AG08395 (cell line): Measurements from ENCODE around the gene EZH2.

Experiments used
- DNase-seq: peaks from one replicate; pipeline ENCODE4 v3.0.0; 2012; ENCODE audit warnings: mixed read lengths, low spot score

Gene EZH2

DNA sequence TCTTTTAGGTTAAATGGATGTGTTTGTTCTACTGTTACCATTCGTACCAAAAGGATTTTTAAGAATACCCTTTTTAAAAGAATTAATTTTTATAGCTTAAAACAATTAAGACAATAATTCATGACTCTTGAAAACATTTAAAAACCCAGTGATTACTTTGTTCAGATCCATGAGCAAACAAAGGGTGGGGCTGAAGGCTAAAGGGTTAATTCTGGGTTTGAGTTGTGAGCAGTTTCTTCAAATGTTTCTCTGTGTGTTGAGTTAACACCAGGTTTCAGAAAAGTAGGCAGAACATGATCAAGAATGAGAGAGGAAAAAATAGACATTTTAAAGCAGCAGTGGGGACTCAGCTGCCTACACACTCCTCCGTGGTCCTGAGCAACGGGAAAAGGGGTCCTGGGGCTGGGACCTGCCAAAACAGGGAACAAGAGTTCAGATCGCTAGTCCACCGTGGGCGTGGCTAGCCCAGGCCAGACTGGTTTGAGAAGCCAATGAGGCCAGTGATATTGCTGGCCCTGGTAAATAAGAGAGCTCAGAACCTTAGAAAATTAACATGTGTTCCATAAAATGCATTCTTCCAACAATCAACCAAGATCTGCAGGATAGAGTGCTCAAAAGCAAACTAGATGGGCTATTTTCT is 14.9 kb upstream of the EZH2 start:
- DNase-seq: no peak

DNA sequence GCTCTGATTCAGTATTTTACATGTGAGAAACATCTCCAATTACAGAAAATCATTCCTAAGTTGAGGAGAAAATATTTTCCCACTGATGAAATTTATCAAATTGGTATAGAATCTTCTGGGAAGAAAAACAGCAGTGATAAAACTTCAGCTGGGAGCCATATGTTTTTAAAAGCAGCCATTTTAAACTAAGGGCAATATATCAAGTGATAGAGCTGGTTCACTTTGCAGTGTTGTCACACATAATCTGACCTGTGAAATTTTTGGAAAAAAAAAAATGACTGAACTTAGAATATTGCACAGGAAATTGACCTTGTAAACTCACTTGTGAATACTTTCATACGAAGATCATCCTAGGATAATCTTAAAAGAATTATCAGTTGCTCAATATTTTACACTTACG is 10.5 kb upstream of the EZH2 start:
- DNase-seq: peak; percentile 11

DNA sequence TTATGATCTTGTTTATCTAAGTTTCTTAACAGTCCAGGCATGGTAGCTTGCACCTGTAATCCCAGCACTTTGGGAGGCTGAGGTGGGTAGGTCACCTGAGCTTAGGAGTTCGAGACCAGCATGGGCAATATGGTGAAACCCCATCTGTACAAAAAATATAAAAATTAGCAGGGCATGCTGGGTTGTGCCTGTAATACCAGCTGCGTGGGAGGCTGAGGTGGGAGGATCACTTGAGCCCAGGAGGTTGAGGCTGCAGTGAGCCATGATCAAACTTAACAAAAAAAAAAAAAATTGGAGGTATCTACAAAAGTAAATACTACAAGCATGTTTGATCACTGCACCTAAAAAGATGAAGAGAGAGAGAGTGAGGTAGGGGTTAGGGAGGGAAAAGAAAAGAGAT is 9.0 kb upstream of the EZH2 start:
- no peak for DNase-seq

DNA sequence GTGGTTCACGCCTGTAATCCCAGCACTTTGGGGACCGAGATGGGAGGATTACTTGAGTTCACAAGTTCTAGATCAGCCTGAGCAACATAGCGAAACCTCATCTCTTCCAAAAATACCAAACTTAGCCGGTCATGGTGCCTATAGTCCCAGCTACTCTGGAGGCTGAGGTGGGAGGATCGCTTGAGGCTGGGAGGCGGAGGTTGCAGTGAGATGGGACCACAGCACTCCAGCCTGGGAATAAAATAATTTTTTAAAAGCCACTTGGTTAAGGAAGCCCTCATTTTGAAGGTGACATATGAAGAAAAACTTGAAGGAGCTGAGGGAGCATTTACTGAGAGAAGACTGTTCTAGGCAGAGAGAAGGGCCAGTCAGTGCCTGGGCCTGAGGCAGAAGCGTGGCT is 4.2 kb upstream of the EZH2 start:
- no peak for DNase-seq

DNA sequence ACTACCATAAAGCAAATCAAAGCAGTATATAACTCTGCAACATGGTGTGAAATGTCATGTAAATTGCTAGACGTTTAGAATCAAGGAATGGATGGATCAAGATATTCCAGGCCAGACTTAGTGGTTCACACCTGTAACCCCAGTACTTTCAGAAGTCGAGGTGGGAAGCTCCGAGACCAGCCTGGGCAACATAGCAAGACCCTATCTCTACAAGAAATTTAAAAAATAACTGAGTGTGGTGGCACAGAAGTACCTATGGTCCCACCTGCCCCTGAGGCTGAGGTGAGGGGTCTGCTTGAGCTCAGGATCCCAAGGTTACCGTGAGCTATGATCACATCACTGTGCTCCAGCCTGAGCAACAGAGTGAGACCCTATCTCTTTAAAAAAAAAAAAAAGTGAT is 2.8 kb upstream of the EZH2 start:
- no peak for DNase-seq

DNA sequence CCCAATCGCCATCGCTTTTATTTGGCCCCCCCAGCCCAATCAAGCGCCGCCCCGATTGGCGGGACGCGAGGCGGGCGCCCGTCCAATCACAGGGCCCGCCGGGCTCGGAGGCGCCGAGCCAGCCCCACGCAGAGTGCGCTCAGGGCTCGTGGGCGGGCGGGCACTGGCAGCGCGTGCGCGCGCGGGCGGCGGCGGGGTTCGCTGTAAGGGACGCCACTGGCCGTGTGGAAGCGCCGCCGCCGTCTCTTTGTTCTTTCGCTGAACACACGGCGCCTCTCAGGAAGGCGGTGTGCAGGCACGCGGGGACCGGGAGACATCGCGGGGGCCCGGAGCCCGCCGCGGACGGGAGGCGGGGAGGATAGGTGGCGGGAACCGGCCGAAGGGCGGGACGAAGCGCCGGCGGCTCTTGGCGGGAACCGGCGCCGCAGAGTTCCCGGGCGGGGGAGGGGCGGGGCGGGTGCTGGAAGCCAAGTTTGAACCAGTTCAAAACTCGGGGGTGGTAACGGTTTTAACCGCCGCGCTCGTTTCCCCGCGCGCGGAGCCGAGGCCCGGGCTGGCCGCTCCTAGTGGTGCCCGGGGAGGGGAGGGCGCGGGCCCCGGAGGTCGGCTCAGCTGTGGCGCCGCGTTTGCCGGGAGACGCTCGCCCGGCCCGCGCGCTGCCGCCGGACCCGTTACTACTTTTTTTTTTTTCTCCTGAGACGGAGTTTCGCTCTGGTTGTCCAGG is 370 bp upstream of the EZH2 start:
- peak; percentile 99 for DNase-seq

DNA sequence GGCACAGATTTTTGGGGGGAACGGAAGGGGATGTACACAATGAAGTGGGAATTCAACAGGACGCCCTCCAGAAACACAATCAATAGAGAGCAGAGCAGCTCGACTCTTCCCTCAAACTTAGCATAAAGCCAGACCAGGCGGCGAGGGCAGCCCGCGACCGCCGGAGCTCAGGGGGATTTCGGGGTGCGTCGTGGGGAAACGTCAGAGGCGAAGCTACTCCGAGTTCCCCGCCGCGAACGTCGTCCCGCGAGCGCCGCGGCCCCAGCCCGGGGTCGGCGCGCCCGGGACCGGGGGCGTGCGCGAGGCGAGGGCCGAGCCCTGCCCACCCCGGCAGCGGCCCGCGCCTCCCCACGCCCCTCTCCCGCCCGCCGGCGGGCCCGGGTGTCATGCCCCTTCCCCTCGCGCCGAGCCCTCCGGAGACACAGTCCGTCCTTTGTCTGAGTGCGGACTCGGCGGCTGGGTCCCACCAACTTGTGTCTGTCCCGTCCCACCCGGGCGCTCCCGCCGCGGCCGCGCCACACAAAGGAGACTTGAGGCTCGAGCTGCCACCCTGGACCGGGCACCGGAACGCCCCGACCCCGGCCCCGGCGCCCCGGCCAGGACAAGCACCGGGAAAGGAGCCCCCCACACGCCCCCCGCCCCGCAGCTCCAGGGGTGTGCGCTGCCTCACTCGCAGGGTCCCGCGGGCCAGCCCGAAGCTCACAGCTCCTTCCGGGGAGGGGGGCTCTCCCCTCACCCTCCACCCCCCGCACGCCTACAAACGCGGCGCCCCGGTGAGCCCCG is 634 bp downstream of the EZH2 start:
- no peak for DNase-seq

DNA sequence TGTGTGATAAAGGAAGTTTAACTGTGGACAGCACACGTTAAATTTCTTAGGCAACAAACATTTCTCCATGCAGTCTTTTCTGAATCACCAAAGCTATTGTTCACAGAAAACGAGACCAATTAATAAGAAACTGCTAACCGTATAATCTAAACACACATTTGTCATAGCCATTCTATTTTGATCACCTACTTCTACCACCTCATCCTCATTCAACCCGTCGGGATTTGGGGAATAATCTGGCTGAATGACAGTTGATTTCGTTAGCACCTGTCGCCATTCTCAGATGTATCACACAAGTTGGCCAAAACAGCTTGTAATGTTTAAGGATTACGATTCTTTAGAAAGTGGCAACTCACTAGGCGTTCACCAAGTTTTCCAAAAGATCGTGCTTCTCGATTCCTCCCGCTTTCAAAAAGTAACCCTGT is 1.2 kb downstream of the EZH2 start:
- no peak for DNase-seq

DNA sequence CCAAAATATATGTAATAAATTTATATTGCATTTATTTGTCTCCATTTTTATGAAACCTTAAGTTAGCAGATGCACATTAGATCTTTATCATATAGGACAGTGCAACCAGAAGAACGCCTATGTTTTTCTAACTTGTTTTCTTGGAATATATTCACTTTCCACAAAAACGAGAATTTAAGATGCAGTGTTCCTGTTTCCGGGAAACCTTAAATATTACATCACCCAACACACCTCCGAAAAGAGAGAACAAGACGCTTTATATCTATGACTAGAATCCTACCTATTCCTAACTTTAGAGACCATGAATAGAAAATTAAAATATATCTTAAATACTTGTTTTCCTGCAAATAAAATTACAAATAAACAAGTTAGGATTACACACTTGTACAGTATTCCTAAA is 1.9 kb downstream of the EZH2 start:
- DNase-seq: no peak

DNA sequence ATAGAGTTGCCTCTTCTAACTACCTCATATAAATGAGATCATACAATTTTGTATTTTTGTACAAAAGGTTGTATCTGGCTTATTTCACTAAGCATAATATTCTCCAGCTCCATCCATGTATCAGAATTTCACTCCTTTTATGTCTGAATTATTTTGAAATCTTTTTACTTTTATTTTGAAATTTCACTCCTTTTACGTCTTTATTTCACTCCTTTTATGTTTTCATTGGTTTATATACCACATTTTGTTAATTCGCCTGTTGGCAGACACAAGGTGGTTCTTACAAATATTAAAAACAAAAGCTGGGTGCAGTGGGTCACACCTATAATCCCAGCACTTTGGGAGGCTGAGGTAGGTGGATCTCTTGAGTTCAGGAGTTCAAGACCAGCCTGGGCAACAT is 5.8 kb downstream of the EZH2 start:
- no peak for DNase-seq

DNA sequence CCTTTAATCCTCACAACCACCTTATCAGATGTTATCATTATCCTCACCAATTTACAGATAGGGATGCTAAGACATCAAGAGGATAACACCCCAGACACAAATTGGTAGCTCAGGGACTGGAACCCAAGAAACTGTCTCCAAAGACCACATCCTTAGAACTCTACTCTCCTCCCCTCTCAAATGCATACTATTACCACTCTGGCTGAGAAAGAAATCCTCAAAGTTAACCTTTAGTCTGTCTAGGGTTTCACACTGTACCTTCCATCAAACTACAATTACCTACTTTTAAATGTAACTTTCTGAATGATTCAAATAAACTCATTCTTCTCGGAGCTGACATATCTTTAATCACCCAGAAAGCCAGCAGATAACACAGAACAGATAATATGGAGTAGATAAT is 6.6 kb downstream of the EZH2 start:
- DNase-seq: no peak

DNA sequence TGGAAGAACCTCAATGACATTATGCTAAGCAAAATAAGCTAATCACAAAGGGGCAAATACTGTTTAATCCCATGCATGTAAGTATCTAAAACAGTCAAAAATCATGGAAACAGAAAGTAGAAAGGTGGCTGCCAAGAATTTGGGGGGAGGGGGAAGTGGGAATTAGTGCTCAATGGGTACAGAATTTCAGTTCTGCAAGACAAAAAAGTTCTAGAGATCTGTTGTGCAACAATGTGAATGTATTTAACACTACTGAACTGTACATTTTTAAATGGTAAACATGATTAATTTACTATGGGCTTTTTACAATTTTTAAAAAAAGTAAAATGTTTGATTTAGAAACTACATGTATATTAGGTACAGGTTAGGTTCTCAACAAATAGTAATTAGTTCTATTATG is 11.9 kb downstream of the EZH2 start:
- DNase-seq: no peak

DNA sequence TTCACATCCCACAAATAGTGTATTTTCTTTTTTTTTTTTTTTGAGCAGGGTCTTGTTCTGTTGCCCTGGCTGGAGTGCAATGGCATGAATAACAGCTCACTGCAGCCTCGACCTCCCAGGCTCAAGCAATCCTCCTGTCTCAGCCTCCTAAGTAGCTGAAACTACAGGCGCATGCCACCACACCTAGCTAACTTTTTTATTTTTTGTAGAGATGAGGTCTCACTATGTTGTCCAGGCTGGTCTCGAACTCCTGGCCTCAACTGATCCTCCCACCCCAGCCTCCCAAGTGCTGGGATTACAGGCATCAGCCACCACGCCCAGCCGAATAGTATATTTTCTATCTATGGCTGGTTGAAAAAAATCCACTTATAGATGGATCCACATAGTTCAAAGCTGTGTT is 12.5 kb downstream of the EZH2 start:
- no peak for DNase-seq

DNA sequence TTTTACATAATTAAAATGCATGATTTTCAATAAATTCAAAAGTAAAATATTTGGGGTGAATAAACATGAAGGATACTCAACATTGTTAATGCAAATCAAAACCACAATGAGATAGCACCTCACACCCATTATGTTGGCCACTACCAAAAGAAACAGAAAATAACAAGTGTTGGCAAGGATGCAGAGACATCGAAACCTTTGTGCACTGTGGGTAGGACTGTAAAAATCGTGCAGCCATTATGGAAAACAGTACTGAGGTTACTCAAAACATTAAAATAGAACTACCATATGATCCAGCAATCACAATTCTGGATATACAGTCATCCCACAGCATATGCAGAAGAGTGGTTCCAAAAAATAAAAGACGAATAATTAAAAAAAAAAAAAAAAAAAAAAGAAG is 13.1 kb downstream of the EZH2 start:
- DNase-seq: no peak

DNA sequence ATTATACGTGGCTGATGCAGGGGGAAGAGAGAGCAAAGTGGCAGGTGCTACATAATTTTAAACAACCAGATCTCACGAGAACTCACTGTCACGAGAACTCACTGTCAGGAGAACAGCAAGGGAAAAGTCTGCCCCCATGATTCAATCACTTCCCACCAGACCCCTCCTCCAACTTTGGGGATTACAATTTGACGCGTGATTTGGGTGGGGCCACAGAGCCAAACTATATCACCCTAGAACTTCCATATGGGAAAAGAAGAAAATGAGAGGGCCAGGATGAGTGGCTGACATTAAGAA is 15.8 kb downstream of the EZH2 start:
- no peak for DNase-seq

DNA sequence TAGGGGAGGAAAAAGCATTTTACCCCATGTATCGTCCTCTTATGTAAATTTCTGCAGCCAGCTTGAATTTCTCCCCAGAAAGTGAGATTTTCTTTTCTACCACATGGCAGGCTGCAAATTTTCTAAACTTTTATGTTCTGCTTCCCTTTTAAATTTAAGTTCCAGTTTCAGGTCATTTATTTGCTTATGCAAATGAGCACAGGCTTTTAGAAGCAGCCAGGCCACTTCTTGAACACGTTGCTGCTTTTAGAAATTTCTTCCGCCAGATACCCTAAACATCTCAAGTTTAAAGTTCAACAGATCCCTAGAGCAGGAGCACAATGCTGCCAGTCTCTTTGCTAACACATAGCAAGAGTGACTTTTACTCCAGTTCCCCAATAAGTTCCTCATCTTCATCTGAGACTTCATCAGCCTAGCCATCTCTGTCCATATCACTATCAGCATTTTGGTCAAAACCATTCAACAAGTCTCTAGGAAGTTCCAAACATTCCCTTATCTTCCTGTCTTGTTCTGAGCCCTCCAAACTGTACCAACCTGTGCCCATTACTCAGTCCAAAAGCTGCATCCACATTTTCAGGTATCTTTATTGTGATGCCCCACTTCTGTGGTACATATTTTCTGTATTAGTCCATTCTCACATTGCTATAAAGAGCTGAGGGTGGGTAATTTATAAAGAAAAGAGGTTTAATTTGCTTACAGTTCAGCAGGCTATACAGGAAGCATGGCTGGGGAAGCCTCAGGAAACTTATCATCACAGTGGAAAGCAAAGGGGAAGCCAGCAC is 16.3 kb downstream of the EZH2 start:
- DNase-seq: no peak

DNA sequence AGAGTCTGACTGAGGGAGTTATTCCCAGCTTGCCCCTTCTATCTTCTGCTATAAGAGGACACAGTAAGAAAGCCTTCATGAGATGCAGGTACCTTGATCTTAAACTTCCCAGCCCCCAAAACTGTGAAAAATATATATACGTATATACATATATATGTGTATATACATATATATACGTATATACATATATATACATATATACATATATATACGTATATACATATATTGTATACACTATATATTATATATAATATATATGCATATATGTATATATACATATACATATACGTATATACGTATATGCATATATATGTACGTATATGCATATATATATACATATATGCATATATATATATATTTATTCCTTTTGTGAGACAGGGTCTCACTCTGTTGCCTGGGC is 17.7 kb downstream of the EZH2 start:
- no peak for DNase-seq

DNA sequence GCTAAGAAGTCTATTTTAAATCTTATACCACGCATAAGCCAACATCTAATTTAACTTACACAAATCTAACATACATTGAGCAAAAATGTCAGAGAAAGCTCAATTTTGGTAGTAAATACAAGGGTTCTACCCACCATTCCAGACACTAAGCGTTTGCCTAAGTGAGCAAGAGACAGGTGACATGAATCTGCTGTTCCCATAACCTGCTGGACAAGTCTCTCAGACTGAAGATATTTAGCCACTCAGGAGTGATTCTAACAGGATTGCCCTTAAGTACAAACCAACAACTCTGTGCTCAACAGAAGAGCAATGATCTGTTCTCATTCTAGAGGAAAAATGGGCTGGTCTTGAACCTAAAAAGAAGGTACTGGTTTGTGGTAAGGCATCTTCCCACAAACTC is 18.8 kb downstream of the EZH2 start:
- no peak for DNase-seq

DNA sequence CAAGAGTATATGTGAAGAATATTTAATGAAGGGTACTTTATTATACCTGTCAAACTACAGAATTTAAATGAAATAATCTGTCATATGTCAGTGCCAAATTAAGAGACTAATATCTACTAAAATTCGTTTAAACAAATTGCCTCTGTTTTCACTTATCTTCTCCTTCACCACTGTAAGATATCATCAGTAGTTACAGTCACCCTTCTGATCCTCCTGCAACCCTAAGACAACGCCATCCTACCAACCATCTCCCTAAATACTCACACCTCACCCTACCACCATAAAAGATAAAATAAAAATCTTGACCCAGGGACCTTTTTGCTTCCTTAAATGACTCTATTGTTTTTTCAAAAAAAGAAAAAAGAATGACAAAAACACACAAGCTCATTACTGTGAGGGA is 20.8 kb downstream of the EZH2 start:
- DNase-seq: no peak

DNA sequence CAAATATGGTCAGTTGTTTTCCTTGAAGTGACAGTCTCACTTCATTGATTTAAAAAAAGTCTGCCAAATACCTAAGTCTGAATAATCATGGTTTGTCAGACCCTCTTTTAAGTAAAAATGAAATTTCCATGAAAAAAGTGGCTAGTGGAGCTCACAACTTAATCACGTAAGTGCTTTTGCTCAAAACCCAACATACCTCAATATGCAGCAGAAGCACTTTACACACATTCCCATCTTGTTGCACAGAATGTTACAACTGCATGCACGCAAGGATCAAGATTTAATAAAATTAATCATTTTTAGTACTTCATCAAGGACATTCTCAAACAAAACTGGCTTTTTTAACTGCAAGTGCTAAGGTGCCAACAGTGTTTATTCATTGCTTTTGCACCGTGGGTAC is 21.6 kb downstream of the EZH2 start:
- DNase-seq: no peak

DNA sequence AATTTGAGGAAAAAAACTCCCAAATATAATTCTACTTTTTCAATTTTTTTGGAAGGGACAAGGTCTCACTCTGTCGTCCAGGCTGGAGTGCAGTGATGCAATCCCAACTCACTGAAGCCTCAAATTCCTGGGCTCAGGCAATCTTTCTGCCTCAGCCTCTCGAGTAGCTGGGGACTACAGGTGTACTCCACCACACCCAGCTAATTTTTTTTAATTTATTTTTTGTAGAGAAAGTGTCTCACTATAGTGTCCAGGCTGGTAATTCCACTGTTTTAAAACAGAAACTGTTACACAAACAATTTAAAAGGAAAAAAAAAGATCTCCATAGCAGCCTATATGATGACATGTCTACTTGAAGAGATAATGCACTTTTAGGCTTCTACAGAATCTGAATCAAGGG is 25.6 kb downstream of the EZH2 start:
- DNase-seq: no peak

DNA sequence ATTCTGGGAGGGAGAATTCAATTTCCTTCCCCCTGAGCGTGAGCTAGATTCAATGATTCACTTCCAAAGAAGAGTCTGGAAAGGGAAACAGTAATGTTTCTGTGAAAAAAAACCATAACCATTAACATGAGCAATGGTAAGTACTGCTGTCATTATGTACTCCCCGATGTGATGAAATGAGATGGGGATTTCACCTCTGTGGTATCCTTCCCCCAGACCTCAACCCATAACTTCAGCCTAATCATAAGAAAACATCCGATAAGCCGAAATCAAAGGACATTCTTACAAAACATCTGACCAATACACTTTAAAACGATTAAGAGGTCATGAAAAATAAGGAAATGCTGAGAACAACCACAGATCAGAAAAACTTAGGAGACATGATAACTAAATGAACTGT is 27.2 kb downstream of the EZH2 start:
- DNase-seq: no peak

DNA sequence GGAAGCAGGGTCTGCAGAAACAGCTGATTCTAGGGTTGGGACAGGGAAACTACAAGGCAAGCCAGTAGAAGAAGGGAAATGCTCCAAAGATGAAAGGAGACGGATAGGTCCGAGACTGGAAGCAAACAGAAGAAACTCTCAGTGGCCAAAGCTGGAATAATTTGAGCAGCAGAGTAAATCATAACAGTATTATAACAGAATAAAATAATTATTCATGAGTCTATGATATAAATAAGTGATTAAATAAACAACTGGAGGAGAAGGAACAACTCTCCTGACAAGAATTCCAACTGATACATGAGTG is 27.6 kb downstream of the EZH2 start:
- DNase-seq: no peak
